ENCODE results near the gene ORMDL3.

GRCh38 chr17:39904990-39905288, 22.5 kb downstream of the ORMDL3 start:
- TF ChIP-seq BACH1 (IDR thresholded peaks at IDR 0.05; ENCODE audit: borderline replicate concordance) = no peak
- TF ChIP-seq NRF1 (conservative IDR thresholded peaks at IDR 0.05; ENCODE audit: low read depth, low read length) = no peak
- TF ChIP-seq ZBED1 (IDR thresholded peaks at IDR 0.05; ENCODE audit: borderline replicate concordance) = no peak
- no peak for TF ChIP-seq NR2C2 (IDR thresholded peaks at IDR 0.05; ENCODE audit: borderline replicate concordance, control insufficient read depth, insufficient read length, low read depth)
- TF ChIP-seq HDAC2 (IDR thresholded peaks at IDR 0.05) = no peak
- no peak for TF ChIP-seq CTCF (IDR thresholded peaks at IDR 0.05 in 2 of 3, conservative IDR thresholded peaks at IDR 0.05 in 1 of 3; ENCODE audit: control insufficient read depth in 2 of 3, extremely low read depth in 1 of 3, insufficient read depth in 1 of 3, low read depth in 3 of 3, low read length in 3 of 3)
- no peak for TF ChIP-seq KLF5 (IDR thresholded peaks at IDR 0.05; ENCODE audit: partially characterized antibody)
- no peak for TF ChIP-seq LARP7 (IDR thresholded peaks at IDR 0.05)
- no peak for TF ChIP-seq SKIL (IDR thresholded peaks at IDR 0.05; ENCODE audit: low read depth, poor library complexity, severe bottlenecking)
- no peak for TF ChIP-seq RFX5 (IDR thresholded peaks at IDR 0.05; ENCODE audit: low read depth, low read length)
- no peak for TF ChIP-seq CHD4 (IDR thresholded peaks at IDR 0.05)
- no peak for TF ChIP-seq JUNB (IDR thresholded peaks at IDR 0.05)
- TF ChIP-seq RAD21 (IDR thresholded peaks at IDR 0.05; ENCODE audit: insufficient read depth, low read depth, low read length) = no peak

Measured in GM12878 (cell line).